Forelimb muscle (tissue), 1 donor: ENCODE results near the gene ZG16B. TPM values are rescaled to one million over a fixed set of nuclear protein-coding genes. Genes with fewer than 3 reads are reported as not detected.

Source experiments
- DNase-seq: peaks from one replicate; pipeline ENCODE4 v3.0.0-alpha.2; 2013; ENCODE audit warnings: low read depth
- polyA plus RNA-seq: library from polyadenylated mRNA; unstranded; fragments of 120-200 nt; gene quantifications from one replicate; pipeline ENCODE4 v1.2.1, GENCODE V29; 2013; ENCODE audit not compliant: insufficient read length

ZG16B gene
- polyA plus RNA-seq, 1 donor: 0.39 TPM

GRCh38 chr16:2843526-2843925 lies 13.4 kb downstream of the ZG16B start:
- no peak for DNase-seq

GRCh38 chr16:2845116-2845515 lies 15.0 kb downstream of the ZG16B start:
- no peak for DNase-seq

- no peak for DNase-seq
These were observed 16.6 kb downstream of the ZG16B start for GRCh38 chr16:2846511-2847310.

GRCh38 chr16:2848933-2849725 lies 19.0 kb downstream of the ZG16B start:
- DNase-seq: no peak

- DNase-seq: no peak
These were observed 22.1 kb downstream of the ZG16B start for GRCh38 chr16:2852003-2852730.

GRCh38 chr16:2852731-2853507 lies 22.8 kb downstream of the ZG16B start:
- DNase-seq: no peak

- no peak for DNase-seq
These were observed 23.5 kb downstream of the ZG16B start for GRCh38 chr16:2853531-2854073.

- no peak for DNase-seq
These were observed 24.7 kb downstream of the ZG16B start for GRCh38 chr16:2854700-2855309.

GRCh38 chr16:2855536-2855935 lies 25.4 kb downstream of the ZG16B start:
- DNase-seq: no peak

GRCh38 chr16:2856061-2856670 lies 26.1 kb downstream of the ZG16B start:
- no peak for DNase-seq

GRCh38 chr16:2856686-2857450 lies 26.8 kb downstream of the ZG16B start:
- no peak for DNase-seq

- DNase-seq: no peak
These were observed 27.5 kb downstream of the ZG16B start, which contains the start of gene PRSS22 for GRCh38 chr16:2857451-2858244. Gene PRSS22 (minus strand): TSS chr16:2858170. CDS start chr16:2858104, 66 bp downstream.

GRCh38 chr16:2858245-2859025 lies 28.3 kb downstream of the ZG16B start:
- no peak for DNase-seq

- DNase-seq: no peak
These were observed 29.7 kb downstream of the ZG16B start for GRCh38 chr16:2859686-2860265.

GRCh38 chr16:2860826-2861567 lies 30.9 kb downstream of the ZG16B start:
- no peak for DNase-seq

- no peak for DNase-seq
These were observed 35.5 kb downstream of the ZG16B start for GRCh38 chr16:2865651-2866050.

GRCh38 chr16:2866431-2866830 lies 36.3 kb downstream of the ZG16B start:
- no peak for DNase-seq
